A549 (cell line): Measurements from ENCODE around the gene GUCY1A2. TPM values are rescaled to one million over a fixed set of nuclear protein-coding genes. Genes with fewer than 3 reads are reported as not detected.

Experiments used
- ATAC-seq, 2 experiments: fragments of 200-7000 bp in 1 of 2; fragments of >200 bp in 1 of 2; cut with Nextera tagmentation in 1 of 2; cut with Tn5 transposase in 1 of 2; 3 replicates each; pipeline versions ENCODE4 v1.8.0 to v1.9.1; 2018 to 2020; ENCODE audit warnings: mild to moderate bottlenecking in 1 of 2, moderate library complexity in 1 of 2
- CTCF ChIA-PET: fragments of 300-600 bp; sonication (Branson Sonifier 250); formaldehyde crosslinking; extraction: SDS; loops from one replicate; lab custom pipeline; 2021; ENCODE audit warnings: antibody characterized with exemption, inconsistent platforms; lab: Yijun Ruan, JAX
- POLR2A ChIA-PET: fragments of 350-600 bp; formaldehyde crosslinking; extraction: SDS; loops from one replicate; lab custom pipeline; 2021; ENCODE audit warnings: antibody characterized with exemption, inconsistent platforms; lab: Yijun Ruan, JAX
- DNase-seq, 2 experiments: peaks; one replicate each; pipeline versions ENCODE4 v3.0.0 to v3.0.0-alpha.2; 2011 to 2016; ENCODE audit warnings: low read depth in 1 of 2, low spot score in 1 of 2
- FAIRE-seq: peaks from 2 replicates; lab custom pipeline; 2011; peaks lifted over from hg19 to GRCh38; lab: Jason Lieb, UNC
- H3K27ac ChIP-seq, 2 experiments: fragments of >200 bp; sonication (Bioruptor Twin); formaldehyde crosslinking; 3 replicates each; pipeline ENCODE4 v1.5.1; 2016 to 2017
- H3K4me1 ChIP-seq: fragments of >200 bp; sonication (Bioruptor Twin); formaldehyde crosslinking; 3 replicates; pipeline ENCODE4 v1.6.1; 2016
- H3K4me2 ChIP-seq: fragments of >200 bp; sonication (Bioruptor Twin); formaldehyde crosslinking; 3 replicates; pipeline ENCODE4 v1.6.1; 2016
- H3K4me3 ChIP-seq: fragments of >200 bp; sonication (Bioruptor Twin); formaldehyde crosslinking; 3 replicates; pipeline ENCODE4 v1.5.1; 2016
- H3K9me3 ChIP-seq: fragments of >200 bp; sonication (Bioruptor Twin); formaldehyde crosslinking; 3 replicates; pipeline ENCODE4 v1.6.1; 2016
- CEBPB ChIP-seq, 2 experiments: fragments of >200 bp in 1 of 2; sonication (Bioruptor Twin) in 1 of 2; formaldehyde crosslinking in 1 of 2; IDR thresholded peaks; 2 replicates each; pipeline ENCODE4 v1.6.1; 2012 to 2016
- CHD4 ChIP-seq: fragments of 200-600 bp; sonication (generic); IDR thresholded peaks from 2 replicates; pipeline ENCODE4 v1.6.1; 2016; ENCODE audit warnings: antibody characterized with exemption, mild to moderate bottlenecking, borderline replicate concordance
- CTCF ChIP-seq: fragments of >200 bp; sonication (Bioruptor Twin); formaldehyde crosslinking; IDR thresholded peaks from 3 replicates; pipeline ENCODE4 v1.5.1; 2016
- FOSB ChIP-seq: fragments of 250-450 bp; sonication (Bioruptor Pico); IDR thresholded peaks from 2 replicates; pipeline ENCODE4 v1.5.0; 2020; ENCODE audit warnings: mild to moderate bottlenecking, moderate library complexity
- GATA3 ChIP-seq: IDR thresholded peaks from 2 replicates; pipeline ENCODE4 v1.6.1; 2012; ENCODE audit warnings: borderline replicate concordance
- HOXA7 ChIP-seq: fragments of 250-450 bp; sonication (Bioruptor Pico); IDR thresholded peaks from 2 replicates; pipeline ENCODE4 v1.5.0; 2020; ENCODE audit warnings: mild to moderate bottlenecking, moderate library complexity
- HOXB13 ChIP-seq: fragments of 250-450 bp; sonication (Bioruptor Pico); IDR thresholded peaks from 2 replicates; pipeline ENCODE4 v1.5.0; 2020; ENCODE audit warnings: low read depth, mild to moderate bottlenecking, moderate library complexity
- HOXB5 ChIP-seq: fragments of 250-450 bp; sonication (Bioruptor Pico); IDR thresholded peaks from 2 replicates; pipeline ENCODE4 v1.5.0; 2020; ENCODE audit warnings: mild to moderate bottlenecking, moderate library complexity
- JUNB ChIP-seq: fragments of >200 bp; sonication (Bioruptor Twin); formaldehyde crosslinking; IDR thresholded peaks from 2 replicates; pipeline ENCODE4 v1.6.1; 2016
- KDM1A ChIP-seq: fragments of 200-600 bp; sonication (generic); IDR thresholded peaks from 2 replicates; pipeline ENCODE4 v1.6.1; 2016; ENCODE audit warnings: low read depth, mild to moderate bottlenecking
- KDM5A ChIP-seq: fragments of 200-600 bp; sonication (generic); IDR thresholded peaks from 2 replicates; pipeline ENCODE4 v1.6.1; 2016; ENCODE audit warnings: antibody characterized with exemption, mild to moderate bottlenecking
- MAX ChIP-seq: IDR thresholded peaks from 2 replicates; pipeline ENCODE4 v1.6.1; 2012
- MAZ ChIP-seq: fragments of 150-350 bp; IDR thresholded peaks from 2 replicates; pipeline ENCODE4 v1.6.1; 2014; ENCODE audit warnings: antibody characterized with exemption, low read depth, low read length, borderline replicate concordance
- MYC ChIP-seq: IDR thresholded peaks from 2 replicates; pipeline ENCODE4 v1.6.1; 2012; ENCODE audit warnings: mild to moderate bottlenecking, inconsistent platforms, low read length, improper control_type of control experiment, borderline replicate concordance
- NR3C1 ChIP-seq: fragments of >200 bp; sonication (Bioruptor Twin); formaldehyde crosslinking; IDR thresholded peaks from 3 replicates; pipeline ENCODE4 v1.6.1; 2017
- PHF8 ChIP-seq: fragments of 200-600 bp; sonication (generic); IDR thresholded peaks from 2 replicates; pipeline ENCODE4 v1.6.1; 2016; ENCODE audit warnings: low read depth, mild to moderate bottlenecking, antibody characterized with exemption, moderate library complexity, borderline replicate concordance
- POLR2A ChIP-seq: IDR thresholded peaks from 2 replicates; pipeline ENCODE4 v1.6.1; 2012; ENCODE audit warnings: mild to moderate bottlenecking, low read length
- POLR2AphosphoS2 ChIP-seq: conservative IDR thresholded peaks from 2 replicates; pipeline ENCODE4 v1.6.1; 2012; ENCODE audit warnings: low read length, improper control_type of control experiment, inconsistent platforms
- RAD21 ChIP-seq, 2 experiments: fragments of >200 bp in 1 of 2; sonication (Bioruptor Twin) in 1 of 2; formaldehyde crosslinking in 1 of 2; IDR thresholded peaks in 1 of 2; conservative IDR thresholded peaks in 1 of 2; 2 replicates in 1 of 2; 3 replicates in 1 of 2; pipeline ENCODE4 v1.6.1; 2012 to 2018; ENCODE audit warnings: inconsistent platforms in 1 of 2
- RCOR1 ChIP-seq: fragments of 150-350 bp; IDR thresholded peaks from 2 replicates; pipeline ENCODE4 v1.6.1; 2014; ENCODE audit warnings: antibody characterized with exemption, low read length, low read depth
- RFX5 ChIP-seq: fragments of 450-650 bp; IDR thresholded peaks from 2 replicates; pipeline ENCODE4 v1.7.1; 2014; ENCODE audit warnings: antibody characterized with exemption, mild to moderate bottlenecking, moderate library complexity
- SMC3 ChIP-seq: fragments of >200 bp; sonication (Bioruptor Twin); formaldehyde crosslinking; IDR thresholded peaks from 3 replicates; pipeline ENCODE4 v1.6.1; 2018; ENCODE audit warnings: inconsistent platforms
- WGBS: methylation state at CpG from one replicate; pipeline ENCODE4 v1.1.6; 2017; ENCODE audit errors: missing lambda C conversion rate; 5-methylcytosine and 5-hydroxymethylcytosine counted together
- polyA plus RNA-seq, 4 experiments: library from polyadenylated mRNA; depleted of rRNA in 3 of 4; stranded (reverse); fragments of >200 nt; fragmentation: RNase III in 1 of 4; extraction: RNeasy Plus Mini Kit Qiagen cat#74134 plus additional on column Dnase treatment in 1 of 4; gene quantifications; 2 replicates in 3 of 4; 3 replicates in 1 of 4; pipeline ENCODE4 v1.2.3, GENCODE V29; 2011 to 2017
- TF ChIP-seq, protein P1 (sequence below): fragments of >200 bp; sonication (Bioruptor Twin); formaldehyde crosslinking; IDR thresholded peaks from 3 replicates; pipeline ENCODE4 v1.6.1; 2016
- TF ChIP-seq, protein P2 (sequence below): IDR thresholded peaks from 2 replicates; pipeline ENCODE4 v1.6.1; 2012

GUCY1A2 gene
- polyA plus RNA-seq, 2 of the 4 experiments (the other 2 are of a cell fraction) = 0.12 to 0.16 TPM

GRCh38 chr11:107040433-107041087, 22.3 kb upstream of the GUCY1A2 start:
- DNase-seq (no peak), ATAC-seq (no peak), FAIRE-seq (no peak)
- WGBS = 36% methylated on average over 2 of the region's 2 CpGs
- no peak overlapping the region for H3K27ac ChIP-seq
- H3K4me1 ChIP-seq = no peaks in the 10 kb centered on the region
- H3K4me2 ChIP-seq = no peak overlapping the region
- TF ChIP-seq MAX (no peak), HOXB13 (no peak), KDM5A (no peak), FOSB (no peak), JUNB (no peak), CTCF (no peak), RCOR1 (no peak)
- TF ChIP-seq, protein P1, sequence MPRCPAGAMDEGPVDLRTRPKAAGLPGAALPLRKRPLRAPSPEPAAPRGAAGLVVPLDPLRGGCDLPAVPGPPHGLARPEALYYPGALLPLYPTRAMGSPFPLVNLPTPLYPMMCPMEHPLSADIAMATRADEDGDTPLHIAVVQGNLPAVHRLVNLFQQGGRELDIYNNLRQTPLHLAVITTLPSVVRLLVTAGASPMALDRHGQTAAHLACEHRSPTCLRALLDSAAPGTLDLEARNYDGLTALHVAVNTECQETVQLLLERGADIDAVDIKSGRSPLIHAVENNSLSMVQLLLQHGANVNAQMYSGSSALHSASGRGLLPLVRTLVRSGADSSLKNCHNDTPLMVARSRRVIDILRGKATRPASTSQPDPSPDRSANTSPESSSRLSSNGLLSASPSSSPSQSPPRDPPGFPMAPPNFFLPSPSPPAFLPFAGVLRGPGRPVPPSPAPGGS = no peak
- H3K4me3 ChIP-seq = no peak overlapping the region
- ChIA-PET CTCF (interaction anchor here (1.1 kb wide), 1 partner anchor 11 kb away, joined by 3 read pairs; no protein-coding TSS in a partner anchor), POLR2A (no interaction called here)
- no peaks in the 10 kb centered on the region for H3K9me3 ChIP-seq

GRCh38 chr11:107025673-107026072, 7.4 kb upstream of the GUCY1A2 start:
- POLR2A ChIA-PET = no interaction called here
- no peaks in the 10 kb centered on the region for H3K9me3 ChIP-seq
- TF ChIP-seq, protein P2, sequence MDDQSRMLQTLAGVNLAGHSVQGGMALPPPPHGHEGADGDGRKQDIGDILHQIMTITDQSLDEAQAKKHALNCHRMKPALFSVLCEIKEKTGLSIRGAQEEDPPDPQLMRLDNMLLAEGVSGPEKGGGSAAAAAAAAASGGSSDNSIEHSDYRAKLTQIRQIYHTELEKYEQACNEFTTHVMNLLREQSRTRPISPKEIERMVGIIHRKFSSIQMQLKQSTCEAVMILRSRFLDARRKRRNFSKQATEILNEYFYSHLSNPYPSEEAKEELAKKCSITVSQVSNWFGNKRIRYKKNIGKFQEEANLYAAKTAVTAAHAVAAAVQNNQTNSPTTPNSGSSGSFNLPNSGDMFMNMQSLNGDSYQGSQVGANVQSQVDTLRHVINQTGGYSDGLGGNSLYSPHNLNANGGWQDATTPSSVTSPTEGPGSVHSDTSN = no peak
- TF ChIP-seq PHF8 = no peak
- TF ChIP-seq POLR2AphosphoS2 = no peak
- no peak for TF ChIP-seq NR3C1
- no peak for TF ChIP-seq KDM1A
- no peak for TF ChIP-seq GATA3
- no peak for TF ChIP-seq RAD21 (conservative IDR thresholded peaks at IDR 0.05 in 1 of 2, IDR thresholded peaks at IDR 0.05 in 1 of 2)
- TF ChIP-seq, protein P1 = no peak
- no peak for TF ChIP-seq CHD4
- no peak for TF ChIP-seq CTCF
- no peak for TF ChIP-seq RFX5
- no peak for TF ChIP-seq FOSB
- no peak for TF ChIP-seq CEBPB (IDR thresholded peaks at IDR 0.05)
- no peak for TF ChIP-seq SMC3
- TF ChIP-seq HOXA7 (CRISPR knock-in tag) = no peak
- TF ChIP-seq POLR2A = no peak
- TF ChIP-seq MAZ = no peak
- no peak for TF ChIP-seq HOXB5
- TF ChIP-seq MYC = no peak
- TF ChIP-seq, all 56 proteins: peak for 0
- no peak overlapping the region for H3K27ac ChIP-seq
- no peak overlapping the region for H3K4me3 ChIP-seq
- no peak overlapping the region for H3K4me2 ChIP-seq
- FAIRE-seq = no peak
- no peak for ATAC-seq
- H3K4me1 ChIP-seq = no peaks in the 10 kb centered on the region
- CTCF ChIA-PET = interaction anchor here (0.7 kb wide), 1 partner anchor 10 kb away, joined by 4 read pairs; no protein-coding TSS in a partner anchor
- DNase-seq = no peak
